RPMI8226 (cell line): Measurements from ENCODE around the gene CNOT6L.
"Not testable (repeated sequence)": the region's sequence is repeated elsewhere in the genome, so short reads cannot be mapped to it uniquely, and the experiment has no call there.

ENCODE experiments used
- DNase-seq: peaks from one replicate; pipeline ENCODE4 v3.0.0-alpha.2; 2015

CNOT6L gene

GRCh38 chr4:77819843-77820648 lies 878 bp upstream of the CNOT6L start:
- peak; percentile 92 for DNase-seq

DNA sequence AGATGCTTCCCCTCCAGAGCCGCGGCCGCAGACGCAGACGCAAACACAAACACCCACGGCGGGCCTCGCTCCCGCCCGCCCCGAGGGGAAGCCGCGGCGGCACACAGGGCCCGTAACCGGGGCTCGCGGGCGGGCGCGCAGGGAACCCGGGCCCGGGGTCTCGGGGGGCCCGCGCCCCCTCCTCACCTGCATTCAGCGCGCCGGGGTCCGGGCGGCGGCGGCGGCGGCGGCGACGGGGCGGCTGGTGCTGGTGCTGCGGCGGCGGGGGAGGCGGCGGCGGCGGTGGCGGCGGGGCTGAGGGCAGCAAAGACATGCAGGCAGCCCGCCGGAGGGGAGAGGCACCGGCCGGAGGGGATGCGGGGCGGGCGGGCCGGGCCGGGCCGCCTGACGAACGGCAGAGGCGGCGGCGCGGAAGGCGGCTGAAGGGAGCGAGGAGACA lies 255 bp upstream of the CNOT6L start:
- DNase-seq: peak; percentile 57

DNA sequence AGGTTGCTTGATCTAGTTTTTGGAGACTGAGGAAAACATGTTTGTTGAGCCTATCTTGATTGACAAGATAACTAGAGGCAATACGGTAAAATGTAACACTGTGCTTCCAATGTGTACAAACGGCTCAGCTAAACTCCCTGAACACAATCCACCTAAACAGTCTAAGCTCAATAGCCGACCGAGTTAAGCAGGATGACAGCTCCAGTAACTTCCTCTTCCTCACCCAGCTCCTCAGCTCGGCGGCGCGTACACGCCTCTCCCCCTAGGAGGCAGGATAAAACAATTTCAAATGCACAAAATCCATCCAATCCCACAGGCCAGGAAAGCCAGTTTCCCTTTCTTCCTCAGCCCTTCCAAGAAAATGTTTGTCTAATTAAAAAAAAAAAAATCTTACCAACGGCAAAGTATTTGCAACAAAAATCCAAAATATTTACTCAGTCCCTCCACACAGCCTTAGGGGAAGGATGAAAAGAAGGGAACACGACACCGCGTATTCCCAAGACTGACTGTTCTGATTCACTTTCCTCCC lies 1.0 kb downstream of the CNOT6L start:
- peak; percentile 76 for DNase-seq

- peak; percentile 65 for DNase-seq
Observed at GRCh38 chr4:77817304-77818072, 1.7 kb downstream of the CNOT6L start.

- DNase-seq: no peak
Observed at GRCh38 chr4:77816546-77816945, 2.6 kb downstream of the CNOT6L start.

GRCh38 chr4:77815636-77816035 lies 3.5 kb downstream of the CNOT6L start:
- peak; percentile 52 for DNase-seq

DNA sequence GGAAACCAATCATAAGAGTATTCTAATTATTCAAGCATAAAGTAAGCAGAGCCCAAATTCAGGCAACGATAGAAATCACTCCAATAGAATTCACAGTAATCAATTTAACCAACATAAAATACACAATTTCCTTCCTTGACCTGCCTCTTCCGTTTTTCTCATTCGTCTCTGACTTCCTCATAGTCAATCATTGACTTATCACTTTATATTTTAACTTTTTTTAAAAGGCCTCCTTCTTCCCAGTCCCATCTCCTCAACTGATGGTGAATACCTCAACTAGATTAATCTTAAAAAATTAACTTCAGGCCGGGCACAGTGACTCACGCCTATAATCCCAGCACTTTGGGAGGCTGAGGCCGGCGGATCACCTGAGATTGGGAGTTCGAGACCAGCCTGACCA lies 13.3 kb downstream of the CNOT6L start:
- DNase-seq: no peak

- no peak for DNase-seq
Observed at GRCh38 chr4:77804471-77804870, 14.7 kb downstream of the CNOT6L start.

DNA sequence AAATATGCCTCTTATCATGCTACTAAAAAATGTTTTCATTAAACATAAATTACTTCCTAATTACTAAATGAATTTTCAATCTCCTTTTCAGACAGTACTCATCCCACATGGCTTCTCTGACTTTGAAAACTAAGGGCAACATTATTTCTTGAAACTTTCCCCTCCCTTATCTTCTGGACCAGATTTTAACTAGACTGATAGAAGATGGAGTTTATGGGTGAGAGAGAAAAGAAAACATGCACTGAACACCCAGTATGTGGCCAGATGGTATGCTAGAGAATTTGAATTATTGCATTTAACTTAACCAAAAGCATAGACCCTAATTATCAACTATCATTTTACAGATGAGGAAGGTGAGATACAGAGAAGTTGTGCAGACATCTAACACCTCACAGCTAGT lies 16.8 kb downstream of the CNOT6L start:
- no peak for DNase-seq

DNA sequence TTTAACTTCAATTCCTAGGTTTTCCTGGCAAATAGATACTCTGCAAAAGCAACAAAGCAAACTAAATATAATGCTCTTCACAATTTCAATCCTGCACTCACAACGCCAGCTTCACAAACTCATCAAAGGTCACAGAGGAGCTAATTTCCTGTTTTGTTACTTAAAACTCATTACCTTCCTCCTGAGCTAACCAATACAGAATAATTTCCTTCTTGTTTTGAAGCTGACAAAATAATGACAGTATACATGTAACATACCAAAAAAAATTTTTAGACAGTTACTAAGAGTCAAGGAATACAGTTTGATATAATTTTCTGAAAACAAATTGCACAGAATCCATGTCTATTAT lies 17.9 kb downstream of the CNOT6L start:
- no peak for DNase-seq

- no peak for DNase-seq
Observed at GRCh38 chr4:77800483-77801259, 18.5 kb downstream of the CNOT6L start.

DNA sequence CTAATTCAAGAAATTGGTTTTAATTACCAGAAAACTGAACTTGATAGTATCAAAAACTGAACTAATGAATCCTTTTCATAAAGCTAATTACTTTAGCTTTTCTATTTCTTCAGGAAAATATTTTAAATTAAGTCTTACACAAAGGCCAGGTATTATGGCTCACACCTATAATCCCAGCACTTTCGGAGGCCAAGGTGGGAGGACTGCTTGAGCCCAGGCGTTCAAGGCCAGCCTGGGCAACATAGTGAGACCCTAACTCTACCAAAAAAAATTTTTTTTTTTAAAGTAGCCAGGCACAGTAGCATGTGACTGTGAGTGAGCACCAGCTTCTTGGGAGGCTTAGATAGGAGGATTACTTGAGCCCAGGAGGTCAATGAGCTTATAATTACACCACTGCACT lies 19.1 kb downstream of the CNOT6L start:
- no peak for DNase-seq

DNA sequence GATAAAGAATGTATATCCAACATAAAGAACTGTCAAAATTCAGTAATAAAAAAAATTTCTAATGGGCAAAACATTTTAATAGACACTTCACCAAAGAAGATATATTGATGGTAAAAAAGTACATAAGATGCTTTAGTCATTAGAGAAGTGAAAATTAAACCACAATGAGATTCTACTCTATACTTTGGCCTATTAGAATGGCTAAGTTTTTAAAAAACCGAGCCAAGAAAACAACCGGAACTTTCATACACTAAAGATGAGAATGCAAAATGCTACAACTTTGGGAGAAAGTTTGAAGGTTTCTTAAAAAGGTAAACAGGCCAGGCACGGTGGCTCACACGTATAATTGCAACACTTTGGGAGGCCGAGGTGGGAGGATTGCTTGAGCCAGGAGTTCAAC lies 20.8 kb downstream of the CNOT6L start:
- DNase-seq: no peak

DNA sequence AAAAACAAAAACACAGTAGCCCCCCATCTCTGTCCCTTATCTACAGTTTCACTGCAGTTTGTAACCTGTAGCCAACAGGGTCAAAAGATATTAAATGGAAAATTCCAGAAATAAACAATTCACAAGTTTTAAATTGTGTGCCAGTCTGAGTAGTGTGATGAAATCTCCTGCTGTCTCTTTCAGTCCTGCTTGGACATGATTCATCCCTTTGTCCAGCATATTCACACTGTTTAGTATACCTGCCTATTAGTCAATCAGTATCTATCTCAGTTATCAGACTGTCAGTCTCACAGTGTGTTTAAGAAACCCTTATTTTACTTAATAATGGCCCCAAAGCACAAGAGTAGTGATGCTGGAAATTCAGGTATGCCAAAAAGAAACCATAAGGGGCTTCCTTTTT lies 21.9 kb downstream of the CNOT6L start:
- no peak for DNase-seq

DNA sequence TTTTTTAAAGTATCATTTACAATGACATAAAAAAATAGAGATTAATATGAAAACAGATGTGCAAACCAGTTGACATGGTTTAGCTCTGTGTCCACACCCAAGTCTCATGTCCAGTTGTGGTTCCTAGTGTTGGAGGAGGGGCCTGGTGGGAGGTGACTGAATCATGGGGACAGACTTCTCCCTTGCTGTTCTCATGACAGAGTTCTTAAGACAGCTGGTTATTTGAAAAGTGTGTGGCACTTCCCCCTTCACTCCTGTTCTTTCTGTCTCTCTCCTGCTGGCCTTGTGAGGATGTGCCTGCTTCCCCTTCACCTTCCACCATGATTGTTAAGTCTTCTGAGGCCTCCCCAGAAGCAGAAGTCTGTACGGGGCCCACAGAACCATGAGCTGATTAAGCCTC lies 23.8 kb downstream of the CNOT6L start:
- no peak for DNase-seq

- DNase-seq: no peak
Observed at GRCh38 chr4:77790146-77790545, 29.0 kb downstream of the CNOT6L start.

DNA sequence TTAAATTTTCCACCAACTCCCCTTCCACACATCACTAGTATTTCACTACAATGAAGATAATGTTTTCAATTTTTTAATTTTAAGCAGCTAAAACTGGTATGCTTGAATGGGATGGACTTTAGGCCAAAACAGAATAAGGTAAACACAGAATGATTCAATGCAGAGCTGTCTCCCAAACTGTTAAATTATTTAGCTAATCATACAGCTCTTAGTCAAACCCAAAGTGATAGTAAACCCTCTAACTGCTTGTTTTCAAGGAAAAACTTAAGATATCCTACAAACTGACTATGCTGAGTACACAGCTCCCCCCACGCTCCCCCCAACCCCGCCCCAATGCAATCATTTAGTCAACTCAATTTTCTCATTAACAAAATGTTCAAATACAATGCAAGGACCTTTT lies 30.2 kb downstream of the CNOT6L start:
- no peak for DNase-seq

GRCh38 chr4:77787969-77788368 lies 31.2 kb downstream of the CNOT6L start:
- DNase-seq: no peak

DNA sequence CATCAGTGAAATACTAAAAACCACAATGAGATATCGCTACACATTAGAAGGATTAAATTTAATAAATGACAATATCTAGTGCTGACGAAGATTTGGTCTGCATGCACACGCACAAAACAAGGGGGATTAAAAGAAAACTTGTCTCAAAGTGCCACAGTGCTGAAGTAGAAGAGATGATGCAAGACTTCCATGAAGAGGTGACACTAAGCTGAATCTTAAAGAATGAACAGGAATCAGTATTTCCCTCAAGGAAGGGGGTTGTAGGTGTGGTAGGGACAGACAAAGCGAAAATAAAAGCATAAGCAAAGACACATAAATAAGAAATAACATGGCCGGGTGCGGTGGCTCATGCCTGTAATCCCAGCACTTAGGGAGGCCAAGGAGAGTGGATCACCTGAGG lies 33.5 kb downstream of the CNOT6L start:
- DNase-seq: no peak

- DNase-seq: no peak
Observed at GRCh38 chr4:77783895-77784294, 35.3 kb downstream of the CNOT6L start.

GRCh38 chr4:77782102-77782835 lies 36.9 kb downstream of the CNOT6L start:
- no peak for DNase-seq

- not testable (repeated sequence) for DNase-seq
Observed at GRCh38 chr4:77780762-77781161, 38.4 kb downstream of the CNOT6L start.
